Thyroid gland (tissue), 4 donors: ENCODE data around the gene PTPN11.

ENCODE experiments used
- POLR2A ChIP-seq, 2 donors: fragments of 450-650 bp; IDR thresholded peaks; one replicate each; pipeline ENCODE4 v1.6.1; 2017; ENCODE audit warnings: antibody characterized with exemption in 2 of 2, mild to moderate bottlenecking in 2 of 2, moderate library complexity in 1 of 2
- TF ChIP-seq, protein P1 (sequence below), 6 experiments: fragments of 200-600 bp in 3 of 6; fragments of 450-650 bp in 3 of 6; sonication (generic) in 3 of 6; IDR thresholded peaks; one replicate each; pipeline ENCODE4 v1.5.1; 2016 to 2019; ENCODE audit warnings: antibody characterized with exemption in 6 of 6, mild to moderate bottlenecking in 2 of 6, inconsistent platforms in 1 of 6, moderate library complexity in 1 of 6

DNA sequence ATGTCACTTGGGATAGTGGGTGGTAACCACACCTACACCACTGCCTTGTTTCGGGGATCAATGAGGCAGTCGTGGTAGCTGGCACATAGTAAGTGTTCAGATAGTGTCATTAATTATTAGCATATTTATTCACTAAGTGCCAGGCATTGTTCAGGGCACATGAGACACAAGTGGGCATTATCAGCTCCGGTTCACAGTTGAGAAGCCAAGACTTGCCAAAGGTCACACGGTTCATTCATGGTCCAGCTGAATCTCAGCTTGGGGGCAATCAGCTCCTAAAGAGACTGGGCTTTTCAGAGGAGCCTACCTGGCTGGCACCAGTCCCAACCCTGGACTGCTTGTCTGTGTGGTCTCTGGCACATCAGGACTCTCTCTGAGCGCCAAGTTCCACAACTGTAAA, 121.3 kb downstream of the PTPN11 start:
- TF ChIP-seq, protein P1, sequence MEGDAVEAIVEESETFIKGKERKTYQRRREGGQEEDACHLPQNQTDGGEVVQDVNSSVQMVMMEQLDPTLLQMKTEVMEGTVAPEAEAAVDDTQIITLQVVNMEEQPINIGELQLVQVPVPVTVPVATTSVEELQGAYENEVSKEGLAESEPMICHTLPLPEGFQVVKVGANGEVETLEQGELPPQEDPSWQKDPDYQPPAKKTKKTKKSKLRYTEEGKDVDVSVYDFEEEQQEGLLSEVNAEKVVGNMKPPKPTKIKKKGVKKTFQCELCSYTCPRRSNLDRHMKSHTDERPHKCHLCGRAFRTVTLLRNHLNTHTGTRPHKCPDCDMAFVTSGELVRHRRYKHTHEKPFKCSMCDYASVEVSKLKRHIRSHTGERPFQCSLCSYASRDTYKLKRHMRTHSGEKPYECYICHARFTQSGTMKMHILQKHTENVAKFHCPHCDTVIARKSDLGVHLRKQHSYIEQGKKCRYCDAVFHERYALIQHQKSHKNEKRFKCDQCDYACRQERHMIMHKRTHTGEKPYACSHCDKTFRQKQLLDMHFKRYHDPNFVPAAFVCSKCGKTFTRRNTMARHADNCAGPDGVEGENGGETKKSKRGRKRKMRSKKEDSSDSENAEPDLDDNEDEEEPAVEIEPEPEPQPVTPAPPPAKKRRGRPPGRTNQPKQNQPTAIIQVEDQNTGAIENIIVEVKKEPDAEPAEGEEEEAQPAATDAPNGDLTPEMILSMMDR (IDR thresholded peaks at IDR 0.05), result no peak
- TF ChIP-seq POLR2A (IDR thresholded peaks at IDR 0.05), result no peak
